SKM-1 treated with dmso at 0.1 percent for 144 hours (cell line): ENCODE measurements around the gene PPIH.
"Not testable (repeated sequence)": the region's sequence is repeated elsewhere in the genome, so short reads cannot be mapped to it uniquely, and the experiment has no call there.

Source experiments
- DNase-seq: peaks from one replicate; lab custom pipeline; 2025; ENCODE audit not compliant: unreplicated experiment; lab: John Stamatoyannopoulos, UW

PPIH gene

GRCh38 chr1:42657981-42658876 is at the start of gene PPIH:
Gene PPIH, plus strand, starts transcription at chr1:42658423. Its CDS starts 24 bp downstream, at chr1:42658447.
- peak; percentile 94 for DNase-seq

GRCh38 chr1:42613803-42614131 is 44.5 kb upstream of the PPIH start:
- DNase-seq, result no peak

DNA sequence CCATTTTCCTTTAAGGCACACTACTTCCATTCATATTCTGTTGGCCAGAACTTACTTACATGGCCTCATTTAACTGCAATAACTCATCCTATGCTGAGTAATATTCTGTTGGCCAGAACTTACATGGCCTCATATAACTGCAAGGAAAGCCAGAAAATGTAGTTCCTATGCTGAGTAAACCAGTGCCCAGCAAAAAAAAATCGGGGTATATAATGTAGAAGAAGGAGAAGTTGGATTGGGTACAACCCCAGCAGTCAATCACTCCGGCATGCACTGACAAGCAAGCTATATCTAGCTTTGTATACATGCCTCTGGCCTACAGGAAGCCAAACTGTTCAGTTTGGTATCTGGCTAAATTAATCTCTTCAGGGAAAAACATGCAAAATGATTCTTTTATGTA is 39.4 kb upstream of the PPIH start:
- DNase-seq, result no peak

- DNase-seq, result no peak
Observed at GRCh38 chr1:42620307-42620706, 37.9 kb upstream of the PPIH start.

GRCh38 chr1:42621180-42621579 is 37.0 kb upstream of the PPIH start:
- not testable (repeated sequence) for DNase-seq

DNA sequence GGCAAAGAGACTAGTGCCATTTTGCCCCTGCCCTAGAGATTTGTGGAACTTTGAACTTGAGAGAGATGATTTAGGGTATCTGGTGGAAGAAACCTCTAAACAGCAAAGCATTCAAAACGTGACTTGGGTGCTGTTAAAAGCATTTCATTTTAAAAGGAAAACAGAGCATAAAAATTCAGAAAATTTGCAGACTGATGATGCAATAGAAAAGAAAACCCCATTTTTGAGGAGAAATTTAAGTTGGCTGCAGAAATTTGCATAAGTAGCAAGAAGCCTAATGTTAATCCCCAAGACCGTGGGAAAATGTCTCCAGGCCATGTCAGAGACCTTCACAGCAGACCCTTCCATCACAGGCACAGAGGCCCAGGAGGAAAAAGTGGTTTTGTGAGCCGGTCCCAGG is 31.0 kb upstream of the PPIH start:
- DNase-seq, result not testable (repeated sequence)

DNA sequence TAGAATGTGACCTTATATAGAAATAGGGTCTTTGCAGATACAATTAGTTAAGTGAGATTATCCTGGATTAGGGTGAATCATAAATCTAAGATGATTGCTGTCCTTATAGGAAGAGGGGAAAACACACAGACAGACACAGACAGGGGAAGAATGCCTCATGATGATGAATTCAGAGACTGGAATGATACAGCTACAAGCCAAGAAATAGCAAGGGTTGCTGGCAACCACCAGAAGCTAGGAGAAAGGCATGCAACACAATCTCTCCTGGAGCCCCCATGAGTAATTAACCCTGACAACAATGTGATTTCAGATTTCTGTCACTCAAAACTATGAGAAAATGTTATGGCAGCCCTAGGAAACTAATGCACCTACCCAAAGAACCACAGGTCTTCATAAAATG is 19.1 kb upstream of the PPIH start:
- DNase-seq, result no peak

DNA sequence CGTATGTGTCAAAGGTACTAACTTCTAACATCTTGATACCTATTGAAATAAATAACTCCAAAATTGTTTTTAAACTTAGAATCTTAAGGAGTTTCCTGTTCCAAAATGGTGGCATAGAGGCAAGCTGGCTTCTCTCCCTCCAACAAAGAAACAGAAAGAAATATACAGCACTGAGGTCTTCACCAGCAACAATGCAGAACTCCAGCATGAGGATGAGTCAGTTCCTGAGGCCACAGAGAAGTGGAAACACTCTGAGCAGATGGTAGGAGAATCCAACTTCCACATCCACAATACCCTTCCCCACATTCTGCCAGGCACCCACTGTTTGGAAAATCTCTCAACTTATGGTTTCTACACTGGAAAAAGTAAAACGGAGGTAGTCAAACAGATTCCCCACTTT is 12.2 kb upstream of the PPIH start:
- no peak for DNase-seq

GRCh38 chr1:42657201-42657600 is 1.0 kb upstream of the PPIH start:
- no peak for DNase-seq

DNA sequence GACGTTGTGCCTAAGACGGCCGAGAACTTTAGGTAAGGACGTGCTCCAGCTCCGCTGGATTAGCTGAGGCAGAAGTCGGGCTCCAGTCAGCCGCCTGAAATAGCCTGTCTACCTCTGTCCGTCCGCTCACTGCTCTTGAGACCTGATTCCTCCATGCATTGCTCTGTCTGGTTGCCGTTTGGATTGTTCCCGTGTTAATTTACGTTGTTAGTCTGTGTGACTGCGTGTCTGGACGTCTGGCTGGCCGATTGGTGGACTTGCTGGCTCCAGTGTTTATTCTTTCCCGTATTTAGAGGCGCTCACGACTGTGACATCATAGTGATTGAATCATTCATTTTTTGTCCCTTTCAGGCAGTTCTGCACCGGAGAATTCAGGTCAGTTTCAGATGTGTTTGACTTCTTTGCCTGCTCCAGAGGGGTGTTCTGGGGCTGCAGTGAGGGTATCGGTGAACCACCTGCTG is 684 bp downstream of the PPIH start:
- DNase-seq, result no peak

GRCh38 chr1:42660907-42661500 is 2.8 kb downstream of the PPIH start:
- no peak for DNase-seq

DNA sequence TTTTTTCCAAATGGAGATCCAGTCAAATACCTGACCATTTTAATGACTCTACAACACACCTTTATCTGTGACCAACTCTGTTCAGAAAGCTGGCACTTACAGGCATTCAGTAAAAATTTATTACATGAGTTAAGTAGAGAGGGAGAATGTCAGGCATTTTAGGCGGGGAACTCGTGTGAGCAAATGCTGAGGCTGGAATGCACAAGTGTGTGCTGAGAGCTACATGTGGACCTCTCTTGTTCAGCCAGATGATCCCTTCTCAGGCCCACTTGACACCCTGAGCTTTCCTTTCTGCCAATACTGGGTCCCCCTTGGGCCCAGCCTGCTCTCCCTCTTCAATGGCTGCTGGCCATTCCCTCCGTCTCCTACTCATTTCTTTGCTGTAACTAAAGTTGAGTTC is 11.7 kb downstream of the PPIH start:
- DNase-seq, result no peak

DNA sequence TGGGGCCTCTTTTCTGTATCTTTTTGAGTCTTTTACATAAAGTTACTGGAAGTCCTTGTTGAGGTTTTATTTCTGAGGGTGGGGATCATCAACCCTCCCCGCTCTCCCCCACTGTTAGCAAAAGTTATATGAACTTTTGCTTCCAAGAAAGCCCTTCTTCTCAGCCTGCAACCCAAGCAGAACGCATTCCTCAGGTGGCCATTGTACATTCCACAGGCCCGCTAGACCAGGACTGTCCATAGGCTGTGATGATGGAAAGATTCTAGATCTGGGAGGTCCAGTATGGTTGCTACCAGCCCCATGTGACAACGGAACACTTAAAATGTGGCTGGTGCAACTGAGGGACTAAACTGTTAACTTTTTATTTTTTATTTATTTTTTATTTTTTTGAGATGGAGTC is 12.2 kb downstream of the PPIH start:
- DNase-seq, result no peak

GRCh38 chr1:42674214-42674613 is 16.0 kb downstream of the PPIH start:
- DNase-seq, result no peak

GRCh38 chr1:42674682-42675081 is 16.5 kb downstream of the PPIH start:
- no peak for DNase-seq

DNA sequence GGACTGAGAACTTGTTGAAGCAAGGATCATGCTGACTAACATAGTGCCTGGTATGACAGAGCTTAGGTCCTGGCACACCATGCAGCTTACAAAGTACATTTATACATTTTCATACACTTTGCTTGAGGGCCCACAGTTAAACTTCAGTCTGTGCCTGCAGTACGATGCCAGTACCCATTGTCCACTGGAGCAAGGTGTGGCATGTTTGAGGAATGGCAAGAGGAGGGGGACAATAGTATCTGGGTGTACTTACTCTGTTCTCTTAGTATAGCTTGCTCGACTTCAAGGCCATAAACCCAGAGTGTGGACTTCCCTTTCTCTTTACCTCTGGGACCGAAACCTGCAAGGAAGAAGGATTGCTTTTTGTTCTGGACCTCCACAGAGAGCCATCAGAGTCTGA is 17.2 kb downstream of the PPIH start:
- no peak for DNase-seq

DNA sequence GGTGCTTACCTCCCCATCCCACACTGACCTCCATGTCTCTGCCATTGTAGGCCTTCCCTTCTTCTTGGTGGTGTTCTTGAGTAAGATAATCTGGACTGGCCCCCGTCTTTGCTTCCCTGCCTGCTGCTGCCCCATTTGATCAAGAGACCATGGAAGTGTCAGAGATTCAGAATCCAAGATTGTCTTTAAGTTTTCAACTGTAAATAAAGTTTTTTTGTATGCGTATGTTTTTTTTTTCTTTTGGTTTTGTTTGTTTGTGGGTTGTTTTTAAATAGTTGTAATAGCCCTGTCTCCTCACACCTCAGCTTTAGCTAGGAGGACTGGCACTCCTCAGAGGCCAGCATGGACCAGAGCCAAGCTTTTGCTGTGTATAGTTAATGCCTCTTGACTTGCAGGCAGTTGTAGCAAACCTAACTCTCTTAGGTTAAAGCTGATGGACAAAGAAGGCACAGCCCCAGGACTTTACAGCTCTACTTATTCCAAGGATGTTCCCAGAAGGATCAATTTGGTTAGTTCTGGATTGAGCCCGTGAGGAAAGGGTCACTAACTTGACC is 18.4 kb downstream of the PPIH start:
- DNase-seq, result no peak

DNA sequence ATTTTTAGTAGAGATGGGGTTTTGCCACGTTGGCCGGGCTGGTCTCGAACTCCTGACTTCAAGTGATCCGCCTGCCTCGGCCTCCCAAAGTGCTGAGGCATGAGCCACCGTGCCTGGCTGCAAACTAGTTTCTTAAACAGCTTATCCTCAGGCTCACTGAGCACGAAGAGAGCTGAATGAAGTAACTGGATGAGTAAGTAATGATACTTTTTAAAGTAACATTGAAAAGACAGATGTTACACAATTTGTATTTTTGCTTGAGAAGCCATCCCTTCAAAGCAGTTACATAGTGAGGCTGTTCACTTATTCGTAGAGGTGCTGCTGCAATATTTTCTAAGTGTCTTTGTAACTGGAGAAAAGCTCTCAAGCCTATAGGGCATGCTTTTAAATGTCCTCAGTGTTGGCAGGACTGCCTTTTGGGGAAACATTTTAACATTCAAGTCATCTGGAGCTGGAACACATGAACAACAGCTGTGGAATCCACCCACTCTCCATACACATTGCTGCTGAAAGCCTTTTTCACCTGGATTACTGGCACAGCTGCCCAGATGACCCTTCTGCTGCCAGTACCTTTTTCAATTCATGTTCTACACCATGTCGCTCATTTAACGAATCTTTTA is 21.3 kb downstream of the PPIH start:
- DNase-seq, result no peak

DNA sequence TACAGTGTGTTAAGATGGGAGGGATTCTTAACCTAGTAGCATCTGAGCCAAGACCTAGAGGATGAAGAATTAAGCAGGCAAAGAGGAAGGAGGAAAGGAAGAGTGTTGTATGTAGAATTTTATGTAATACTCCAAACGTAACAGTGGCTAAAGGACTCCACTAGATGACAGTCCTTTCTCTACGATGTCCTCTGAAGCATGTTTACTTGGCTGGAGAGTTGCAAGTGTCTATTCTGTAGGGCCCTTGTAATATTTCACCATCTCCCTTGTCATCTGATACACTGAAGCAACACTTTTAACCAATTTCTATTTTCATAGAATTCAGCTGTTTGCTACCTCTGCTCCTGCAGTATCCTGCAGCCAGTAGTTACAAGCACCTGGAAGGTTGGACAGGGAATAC is 21.8 kb downstream of the PPIH start:
- DNase-seq, result no peak

DNA sequence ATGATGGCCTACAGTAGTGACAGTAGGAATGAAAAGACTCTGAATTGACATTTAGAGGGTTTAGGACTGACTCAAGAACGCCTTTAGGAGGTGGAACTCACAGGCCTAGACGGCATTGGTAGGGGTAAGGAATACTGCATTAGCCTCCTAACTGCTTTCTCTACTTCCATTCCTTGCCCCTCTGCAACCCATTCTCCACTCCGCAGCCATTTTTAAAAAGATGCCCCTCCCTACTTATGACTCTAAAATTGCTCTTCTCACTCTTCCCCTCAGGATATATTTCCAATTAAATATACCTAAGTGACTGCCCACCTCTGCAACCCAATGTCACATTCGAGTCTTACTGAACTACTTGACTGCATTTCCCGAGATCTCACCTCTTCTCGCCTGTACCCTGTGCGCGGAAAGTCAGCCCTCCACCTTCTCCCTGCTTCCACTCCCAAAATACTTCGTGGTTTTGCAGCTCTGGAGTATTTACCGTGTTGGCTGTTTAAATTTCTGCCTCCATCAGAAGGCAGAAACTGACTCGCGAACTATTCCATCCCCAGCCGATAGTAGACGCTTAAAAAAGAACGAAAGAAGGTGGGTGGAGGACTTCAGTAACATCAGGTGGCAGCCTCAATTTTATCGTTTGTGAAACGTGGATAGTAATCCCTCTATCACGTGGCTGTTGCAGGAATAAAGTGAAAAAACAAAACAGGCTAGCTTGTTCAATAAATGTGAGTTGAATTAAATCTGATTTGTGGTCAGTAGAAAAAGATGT is 22.9 kb downstream of the PPIH start:
- DNase-seq, result no peak
